ENCODE results near the gene RPS27.
"Not testable (repeated sequence)": the region's sequence is repeated elsewhere in the genome, so short reads cannot be mapped to it uniquely, and the experiment has no call there.

Gene RPS27

GRCh38 chr1:153978274-153978909 lies 12.2 kb upstream of the RPS27 start:
- TF ChIP-seq CTCF (IDR thresholded peaks at IDR 0.05; ENCODE audit: insufficient read depth, missing control alignments) = no peak
- DNase-seq (ENCODE audit: insufficient read length, low spot score) (no peak), FAIRE-seq (no peak)

DNA sequence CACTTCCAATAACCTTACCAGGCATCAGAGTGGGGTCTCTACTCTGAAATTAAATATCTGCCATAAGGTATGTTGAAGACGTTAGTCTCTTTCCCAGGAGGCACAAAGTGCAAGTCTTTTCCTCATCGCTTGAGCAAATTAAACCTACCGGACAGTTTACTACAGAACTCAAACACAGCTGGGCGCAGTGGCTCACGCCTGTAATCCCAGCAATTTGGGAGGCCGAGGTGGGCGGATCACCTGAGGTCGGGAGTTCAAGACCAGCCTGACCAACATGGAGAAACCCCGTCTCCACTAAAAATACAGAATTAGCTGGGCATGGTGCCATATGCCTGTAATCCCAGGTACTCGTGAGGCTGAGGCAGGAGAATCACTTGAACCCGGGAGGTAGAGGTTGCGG lies 11.5 kb upstream of the RPS27 start:
- FAIRE-seq; DNase-seq (ENCODE audit: insufficient read length, low spot score): not testable (repeated sequence)

- FAIRE-seq; DNase-seq (ENCODE audit: insufficient read length, low spot score): not testable (repeated sequence)
Measured at GRCh38 chr1:153981735-153982134, 8.8 kb upstream of the RPS27 start.

DNA sequence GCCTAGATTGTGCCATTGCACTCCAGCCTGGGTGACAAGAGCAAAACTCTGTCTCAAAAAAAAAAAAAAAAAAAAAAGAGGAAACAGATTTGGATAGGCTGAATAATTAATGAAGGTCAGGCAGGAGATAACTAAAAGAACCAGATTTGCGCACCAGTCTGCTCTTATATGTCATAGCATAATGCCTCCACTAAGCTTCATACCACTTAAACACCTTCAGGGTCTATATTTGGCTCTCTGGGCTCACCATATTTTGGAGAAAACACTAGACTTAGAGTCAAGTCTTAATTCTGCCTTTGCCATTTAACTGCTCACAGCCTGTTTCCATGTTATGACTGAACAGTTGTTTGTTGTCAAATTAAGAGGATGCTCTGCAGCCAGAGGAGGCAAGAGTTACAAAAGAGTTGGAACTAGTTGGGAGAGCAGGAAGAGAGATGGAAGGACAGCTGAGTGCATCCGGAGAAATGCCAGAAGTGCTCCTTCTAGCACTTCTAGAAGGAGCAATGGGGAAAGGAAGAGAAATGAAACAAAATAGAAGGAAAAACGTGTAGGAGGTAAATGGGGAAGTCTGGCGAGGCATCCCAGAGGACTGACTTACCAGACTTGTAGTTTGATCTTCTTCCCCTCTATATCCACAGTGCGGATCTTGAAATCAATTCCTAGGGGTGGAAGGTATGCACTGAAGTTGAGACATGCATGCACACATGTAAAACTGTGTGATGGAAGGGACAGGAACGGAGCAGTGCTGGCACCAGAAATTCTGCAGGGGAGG lies 6.3 kb upstream of the RPS27 start:
- no peak for TF ChIP-seq CTCF (IDR thresholded peaks at IDR 0.05; ENCODE audit: insufficient read depth, missing control alignments)
- FAIRE-seq (no peak), DNase-seq (ENCODE audit: insufficient read length, low spot score) (no peak)

GRCh38 chr1:153985341-153985912 lies 5.1 kb upstream of the RPS27 start:
- no peak for FAIRE-seq
- no peak for DNase-seq (ENCODE audit: insufficient read length, low spot score)
- TF ChIP-seq CTCF (IDR thresholded peaks at IDR 0.05; ENCODE audit: insufficient read depth, missing control alignments) = no peak

DNA sequence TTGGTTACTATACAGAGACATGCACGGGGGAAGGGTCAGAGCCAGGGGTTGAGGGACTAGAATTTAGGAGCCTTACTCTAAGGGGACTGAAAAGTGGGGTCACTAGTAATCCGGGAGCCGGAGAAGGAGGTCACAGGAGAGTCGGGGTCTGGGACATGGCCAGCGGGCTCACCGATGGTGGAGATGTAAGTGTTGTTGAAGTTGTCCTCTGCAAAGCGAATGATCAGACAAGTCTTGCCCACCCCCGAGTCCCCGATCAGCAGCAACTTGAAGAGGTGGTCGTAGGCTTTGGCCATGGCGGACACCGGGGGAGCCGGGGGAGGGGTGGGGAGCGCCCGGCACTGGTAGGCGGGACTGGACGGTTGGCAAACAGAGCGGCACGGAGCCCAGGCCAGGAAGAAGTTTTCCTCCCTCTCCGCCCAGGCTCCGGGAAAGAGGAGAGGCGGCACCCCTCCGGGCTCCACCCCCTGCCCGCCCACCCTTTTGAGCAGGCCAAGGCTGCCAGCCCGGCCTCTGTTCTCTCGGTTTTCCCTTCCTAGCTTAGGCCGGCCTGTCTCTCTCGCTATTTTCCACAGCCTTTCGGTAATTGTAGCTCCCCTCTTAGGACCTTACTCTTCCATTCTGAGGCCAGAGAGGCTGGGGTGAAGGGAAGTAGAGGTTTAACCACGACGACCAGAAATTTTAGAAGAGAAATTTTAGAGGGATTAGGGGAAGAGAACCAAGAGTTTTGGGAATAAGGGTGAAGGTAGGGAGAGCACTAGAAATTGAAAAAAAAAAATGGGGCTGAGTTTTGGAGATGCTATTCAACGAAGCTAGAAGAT lies 4.4 kb upstream of the RPS27 start, which contains the start of gene RAB13:
Gene RAB13 (minus strand): TSS at position 399 of the 821 bp plus-strand sequence. CDS start 103 bp downstream, at position 296.
- TF ChIP-seq CTCF (IDR thresholded peaks at IDR 0.05; ENCODE audit: insufficient read depth, missing control alignments) = no peak
- FAIRE-seq = no peak
- no peak for DNase-seq (ENCODE audit: insufficient read length, low spot score)

GRCh38 chr1:153987621-153988020 lies 2.9 kb upstream of the RPS27 start:
- FAIRE-seq = no peak
- no peak for DNase-seq (ENCODE audit: insufficient read length, low spot score)
- TF ChIP-seq CTCF (IDR thresholded peaks at IDR 0.05; ENCODE audit: insufficient read depth, missing control alignments) = no peak
